ENCODE measurements around the gene CPNE5.

Gene CPNE5

GRCh38 chr6:36729161-36729524 lies 110.1 kb downstream of the CPNE5 start:
- Histone ChIP-seq H2AFZ (ENCODE audit: low read length) (no peak overlapping the region), H3K4me2 (ENCODE audit: low read depth, low read length) (no peak overlapping the region), H3K79me2 (ENCODE audit: low read length) (no peaks in the 10 kb centered on the region), H3K27ac (ENCODE audit: low read length) (no peak overlapping the region), H3K27me3 (replicated peaks; ENCODE audit: insufficient read depth, low read length) (no peaks in the 10 kb centered on the region), H3K36me3 (replicated peaks; ENCODE audit: insufficient read depth, low read length) (no peaks in the 10 kb centered on the region), H3K4me1 (ENCODE audit: low read length) (peaks cover 41% of the 10 kb centered on the region), H4K20me1 (ENCODE audit: insufficient read depth, low read length) (no peaks in the 10 kb centered on the region), H3K9ac (ENCODE audit: low read length) (no peak overlapping the region), H3K4me3 (ENCODE audit: low read length) (no peak overlapping the region), H3K9me3 (replicated peaks; ENCODE audit: insufficient read depth, low read length) (no peaks in the 10 kb centered on the region), H3K9me2 (replicated peaks; ENCODE audit: insufficient read depth, low read length) (no peaks in the 10 kb centered on the region), H3F3A (ENCODE audit: insufficient read depth, low read length) (no peaks in the 10 kb centered on the region; the same call in 1 of the 2 replicates)
- TF ChIP-seq EZH2phosphoT487 (IDR thresholded peaks at IDR 0.05; ENCODE audit: low read length) = no peak
- no peak for DNase-seq

- Histone ChIP-seq H3K27me3 (replicated peaks; ENCODE audit: insufficient read depth, low read length) (no peaks in the 10 kb centered on the region), H3K27ac (ENCODE audit: low read length) (no peak overlapping the region), H2AFZ (ENCODE audit: low read length) (no peak overlapping the region), H3K4me3 (ENCODE audit: low read length) (no peak overlapping the region), H3K4me1 (ENCODE audit: low read length) (peaks cover 41% of the 10 kb centered on the region), H3K79me2 (ENCODE audit: low read length) (no peaks in the 10 kb centered on the region), H3K9ac (ENCODE audit: low read length) (no peak overlapping the region), H3K36me3 (replicated peaks; ENCODE audit: insufficient read depth, low read length) (no peaks in the 10 kb centered on the region), H3K4me2 (ENCODE audit: low read depth, low read length) (no peak overlapping the region), H3K9me3 (replicated peaks; ENCODE audit: insufficient read depth, low read length) (no peaks in the 10 kb centered on the region), H4K20me1 (ENCODE audit: insufficient read depth, low read length) (no peaks in the 10 kb centered on the region), H3F3A (ENCODE audit: insufficient read depth, low read length) (no peaks in the 10 kb centered on the region; the same call in 1 of the 2 replicates), H3K9me2 (replicated peaks; ENCODE audit: insufficient read depth, low read length) (no peaks in the 10 kb centered on the region)
- TF ChIP-seq EZH2phosphoT487 (IDR thresholded peaks at IDR 0.05; ENCODE audit: low read length) = no peak
- TF ChIP-seq EZH2 (optimal IDR thresholded peaks at IDR 0.05; ENCODE audit: low read depth, low read length) = no peak
- no peak for TF ChIP-seq CTCF (IDR thresholded peaks at IDR 0.05; ENCODE audit: low read length)
- no peak for DNase-seq
Measured at GRCh38 chr6:36728289-36729160, 110.7 kb downstream of the CPNE5 start.

- Histone ChIP-seq H3K9me2 (replicated peaks; ENCODE audit: insufficient read depth, low read length) (no peaks in the 10 kb centered on the region), H3K27ac (ENCODE audit: low read length) (no peak overlapping the region), H3K4me2 (ENCODE audit: low read depth, low read length) (no peak overlapping the region), H3K9ac (ENCODE audit: low read length) (no peak overlapping the region), H3K4me1 (ENCODE audit: low read length) (peaks cover 41% of the 10 kb centered on the region), H3K4me3 (ENCODE audit: low read length) (no peak overlapping the region), H3K9me3 (replicated peaks; ENCODE audit: insufficient read depth, low read length) (no peaks in the 10 kb centered on the region), H3K36me3 (replicated peaks; ENCODE audit: insufficient read depth, low read length) (no peaks in the 10 kb centered on the region), H2AFZ (ENCODE audit: low read length) (no peak overlapping the region), H3K27me3 (replicated peaks; ENCODE audit: insufficient read depth, low read length) (no peaks in the 10 kb centered on the region), H4K20me1 (ENCODE audit: insufficient read depth, low read length) (no peaks in the 10 kb centered on the region), H3K79me2 (ENCODE audit: low read length) (no peaks in the 10 kb centered on the region), H3F3A (ENCODE audit: insufficient read depth, low read length) (no peaks in the 10 kb centered on the region; the same call in 1 of the 2 replicates)
- no peak for DNase-seq
- TF ChIP-seq CTCF (IDR thresholded peaks at IDR 0.05; ENCODE audit: low read length) = no peak
- TF ChIP-seq EZH2 (optimal IDR thresholded peaks at IDR 0.05; ENCODE audit: low read depth, low read length) = no peak
- TF ChIP-seq EZH2phosphoT487 (IDR thresholded peaks at IDR 0.05; ENCODE audit: low read length) = no peak
Measured at GRCh38 chr6:36727505-36728021, 111.7 kb downstream of the CPNE5 start.

GRCh38 chr6:36725581-36725980 lies 113.7 kb downstream of the CPNE5 start:
- Histone ChIP-seq H3F3A (ENCODE audit: insufficient read depth, low read length) (no peaks in the 10 kb centered on the region; the same call in 1 of the 2 replicates), H3K36me3 (replicated peaks; ENCODE audit: insufficient read depth, low read length) (no peaks in the 10 kb centered on the region), H3K27me3 (replicated peaks; ENCODE audit: insufficient read depth, low read length) (no peaks in the 10 kb centered on the region), H3K4me3 (ENCODE audit: low read length) (no peak overlapping the region), H4K20me1 (ENCODE audit: insufficient read depth, low read length) (no peaks in the 10 kb centered on the region), H3K4me2 (ENCODE audit: low read depth, low read length) (peak overlapping the region; percentile 55; the same call in 1 of the 2 replicates), H3K27ac (ENCODE audit: low read length) (no peak overlapping the region), H3K79me2 (ENCODE audit: low read length) (no peaks in the 10 kb centered on the region), H3K9me3 (replicated peaks; ENCODE audit: insufficient read depth, low read length) (no peaks in the 10 kb centered on the region), H2AFZ (ENCODE audit: low read length) (no peak overlapping the region), H3K9me2 (replicated peaks; ENCODE audit: insufficient read depth, low read length) (no peaks in the 10 kb centered on the region), H3K4me1 (ENCODE audit: low read length) (peaks cover 41% of the 10 kb centered on the region), H3K9ac (ENCODE audit: low read length) (no peak overlapping the region)
- DNase-seq = no peak
- no peak for TF ChIP-seq CTCF (IDR thresholded peaks at IDR 0.05; ENCODE audit: low read length)
- no peak for TF ChIP-seq EZH2phosphoT487 (IDR thresholded peaks at IDR 0.05; ENCODE audit: low read length)
- no peak for TF ChIP-seq EZH2 (optimal IDR thresholded peaks at IDR 0.05; ENCODE audit: low read depth, low read length)

All from MM.1S (cell line).